H9 (cell line): ENCODE data around the gene GSG1L. TPM values are rescaled to one million over a fixed set of nuclear protein-coding genes. Genes with fewer than 3 reads are reported as not detected.

Experiments
- DNase-seq: peaks from one replicate; pipeline ENCODE4 v3.0.0-alpha.2; 2017
- H2AFZ ChIP-seq: one replicate; pipeline ENCODE4 v1.6.1; 2013; ENCODE audit warnings: mild to moderate bottlenecking, low read length, control low read depth, moderate library complexity
- H2AK5ac ChIP-seq: 2 replicates; pipeline ENCODE4 v1.6.1; 2013; ENCODE audit warnings: low read length, control low read depth, mixed read lengths; ENCODE audit not compliant: insufficient read length
- H2BK120ac ChIP-seq: one replicate; pipeline ENCODE4 v1.6.1; 2013; ENCODE audit warnings: low read depth, mild to moderate bottlenecking, low read length, control low read depth, inconsistent platforms; ENCODE audit not compliant: poor library complexity, severe bottlenecking
- H2BK12ac ChIP-seq: 2 replicates; pipeline ENCODE4 v1.6.1; 2013; ENCODE audit warnings: low read length, control low read depth, mixed read lengths, low read depth; ENCODE audit not compliant: insufficient read length
- H2BK15ac ChIP-seq: 2 replicates; pipeline ENCODE4 v1.6.1; 2013; ENCODE audit warnings: low read depth, low read length, control low read depth
- H2BK20ac ChIP-seq: one replicate; pipeline ENCODE4 v1.6.1; 2013; ENCODE audit warnings: low read depth, mild to moderate bottlenecking, low read length, control low read depth, inconsistent platforms; ENCODE audit not compliant: poor library complexity, severe bottlenecking
- H2BK5ac ChIP-seq: 2 replicates; pipeline ENCODE4 v1.6.1; 2013; ENCODE audit warnings: low read length, control low read depth, mixed read lengths; ENCODE audit not compliant: insufficient read length
- H3K14ac ChIP-seq: 2 replicates; pipeline ENCODE4 v1.6.1; 2013; ENCODE audit warnings: low read length, control low read depth; ENCODE audit not compliant: insufficient read depth
- H3K18ac ChIP-seq: 2 replicates; pipeline ENCODE4 v1.6.1; 2013; ENCODE audit warnings: low read depth, mild to moderate bottlenecking, mixed read lengths, low read length, control low read depth; ENCODE audit not compliant: insufficient read length
- H3K23ac ChIP-seq: 2 replicates; pipeline ENCODE4 v1.6.1; 2013; ENCODE audit warnings: low read length, control low read depth, mixed read lengths, low read depth; ENCODE audit not compliant: insufficient read length
- H3K23me2 ChIP-seq: 2 replicates; pipeline ENCODE4 v1.6.1; 2013; ENCODE audit warnings: low read depth, mild to moderate bottlenecking, mixed read lengths, low read length, control low read depth; ENCODE audit not compliant: insufficient read length, poor library complexity, severe bottlenecking
- H3K27ac ChIP-seq: 2 replicates; pipeline ENCODE4 v1.5.1; 2013; ENCODE audit warnings: low read length, control low read depth, mixed read lengths, low read depth; ENCODE audit not compliant: insufficient read length
- H3K27me3 ChIP-seq: 2 replicates; pipeline ENCODE4 v1.6.1; 2013; ENCODE audit warnings: low read length, control low read depth, inconsistent platforms; ENCODE audit not compliant: insufficient read depth
- H3K4ac ChIP-seq: 2 replicates; pipeline ENCODE4 v1.6.1; 2013; ENCODE audit warnings: low read depth, mild to moderate bottlenecking, control low read depth, inconsistent platforms, low read length, moderate library complexity
- H3K4me1 ChIP-seq: 2 replicates; pipeline ENCODE4 v1.6.1; 2013; ENCODE audit warnings: low read length, control low read depth, inconsistent platforms; ENCODE audit not compliant: insufficient read depth
- H3K4me2 ChIP-seq: 2 replicates; pipeline ENCODE4 v1.6.1; 2013; ENCODE audit warnings: low read length, control low read depth, mixed read lengths; ENCODE audit not compliant: insufficient read length, insufficient read depth
- H3K56ac ChIP-seq: 2 replicates; pipeline ENCODE4 v1.6.1; 2013; ENCODE audit warnings: low read depth, mild to moderate bottlenecking, mixed read lengths, low read length, control low read depth; ENCODE audit not compliant: insufficient read length
- H3K79me1 ChIP-seq: 2 replicates; pipeline ENCODE4 v1.6.1; 2013; ENCODE audit warnings: low read depth, mild to moderate bottlenecking, moderate library complexity, low read length, control low read depth, inconsistent platforms; ENCODE audit not compliant: insufficient read depth, poor library complexity, severe bottlenecking
- H3K79me2 ChIP-seq: 2 replicates; pipeline ENCODE4 v1.6.1; 2013; ENCODE audit warnings: low read length, control low read depth, inconsistent platforms; ENCODE audit not compliant: insufficient read depth
- H3K9ac ChIP-seq: 2 replicates; pipeline ENCODE4 v1.6.1; 2013; ENCODE audit warnings: low read length, control low read depth, mixed read lengths; ENCODE audit not compliant: insufficient read length; ENCODE audit errors: extremely low read depth
- H3K9me3 ChIP-seq: one replicate; pipeline ENCODE4 v1.6.1; 2013; ENCODE audit warnings: low read depth, low read length, inconsistent platforms; ENCODE audit not compliant: control insufficient read depth
- H3T11ph ChIP-seq: one replicate; pipeline ENCODE4 v1.6.1; 2013; ENCODE audit warnings: mild to moderate bottlenecking, low read length, control low read depth, inconsistent platforms
- H4K20me1 ChIP-seq: one replicate; pipeline ENCODE4 v1.6.1; 2013; ENCODE audit not compliant: control insufficient read depth, insufficient read length, insufficient read depth
- H4K5ac ChIP-seq: 2 replicates; pipeline ENCODE4 v1.6.1; 2013; ENCODE audit warnings: low read depth, mild to moderate bottlenecking, mixed read lengths, low read length, control low read depth; ENCODE audit not compliant: insufficient read length
- H4K8ac ChIP-seq: replicated peaks from 2 replicates; pipeline ENCODE4 v1.6.1; 2013; ENCODE audit warnings: low read length, control low read depth, mixed read lengths, low read depth; ENCODE audit not compliant: insufficient read length
- H4K91ac ChIP-seq: 2 replicates; pipeline ENCODE4 v1.6.1; 2013; ENCODE audit warnings: low read depth, mild to moderate bottlenecking, moderate library complexity, mixed read lengths, low read length, control low read depth; ENCODE audit not compliant: insufficient read length
- H3K27ac Mint-ChIP-seq, 3 experiments: 2 replicates in 2 of 3; 3 replicates in 1 of 3; pipeline ENCODE4 v1.8.0; 2020 to 2021; ENCODE audit warnings: mixed read lengths in 3 of 3, mild to moderate bottlenecking in 1 of 3, moderate library complexity in 1 of 3
- H3K27me3 Mint-ChIP-seq: 2 replicates; pipeline ENCODE4 v1.8.0; 2021; ENCODE audit warnings: low read depth, mild to moderate bottlenecking, moderate library complexity, mixed read lengths
- H3K36me3 Mint-ChIP-seq, 3 experiments: 2 replicates in 2 of 3; 3 replicates in 1 of 3; pipeline ENCODE4 v1.8.0; 2020 to 2021; ENCODE audit warnings: low read depth in 3 of 3, mixed read lengths in 3 of 3; ENCODE audit not compliant: insufficient read depth in 1 of 3
- H3K4me1 Mint-ChIP-seq, 2 experiments: 2 replicates each; pipeline ENCODE4 v1.8.0; 2020; ENCODE audit warnings: mixed read lengths in 2 of 2
- H3K4me3 Mint-ChIP-seq, 2 experiments: 2 replicates in 1 of 2; 3 replicates in 1 of 2; pipeline ENCODE4 v1.8.0; 2020 to 2021; ENCODE audit warnings: mild to moderate bottlenecking in 2 of 2, mixed read lengths in 2 of 2, moderate library complexity in 1 of 2
- H3K9me3 Mint-ChIP-seq, 2 experiments: 2 replicates in 1 of 2; 3 replicates in 1 of 2; pipeline ENCODE4 v1.8.0; 2020; ENCODE audit warnings: mild to moderate bottlenecking in 2 of 2, mixed read lengths in 2 of 2, moderate library complexity in 1 of 2
- CTCF ChIP-seq: fragments of 200-600 bp; sonication (generic); conservative IDR thresholded peaks from 3 replicates; pipeline ENCODE4 v1.8.0; 2021; ENCODE audit warnings: antibody characterized with exemption, mild to moderate bottlenecking
- WGBS: extraction: QIAGEN DNeasy Blood & Tissue Kit; methylation state at CpG from one replicate; pipeline ENCODE4 v1.1.7; 2013; ENCODE audit warnings: missing lambda C conversion rate, low lambda C conversion rate, mixed read lengths; ENCODE audit not compliant: insufficient read length; ENCODE audit errors: extremely low coverage; 5-methylcytosine and 5-hydroxymethylcytosine counted together
- total RNA-seq: library from RNA; stranded (reverse); gene quantifications from 2 replicates; pipeline ENCODE4 v1.2.1, GENCODE V29; 2021

Gene GSG1L
- total RNA-seq, 1 experiment from 2014 or later: 0.35 TPM

- Mint-ChIP-seq H3K36me3 (no peaks in the 10 kb centered on the region), H3K4me3 (no peak overlapping the region), H3K4me1 (no peaks in the 10 kb centered on the region), H3K9me3 (peaks cover 0 to 6% of the 10 kb centered on the region in 2 experiments; a peak in 1 of 5 replicates), H3K27ac (no peak overlapping the region), H3K27me3 (peaks cover 26% of the 10 kb centered on the region)
- no peak overlapping the region for H3K18ac ChIP-seq
- no peak overlapping the region for H3K23ac ChIP-seq
- no peak overlapping the region for H2AFZ ChIP-seq
- H3K9me3 ChIP-seq: no peaks in the 10 kb centered on the region
- no peaks in the 10 kb centered on the region for H4K20me1 ChIP-seq
- H3K56ac ChIP-seq: no peak overlapping the region
- H3K4me1 ChIP-seq: no peaks in the 10 kb centered on the region
- no peak for TF ChIP-seq CTCF
- no peak overlapping the region for H3T11ph ChIP-seq
- no peak overlapping the region for H2BK15ac ChIP-seq
- no peak overlapping the region for H2BK5ac ChIP-seq
- no peak overlapping the region for H2AK5ac ChIP-seq
- H3K4ac ChIP-seq: no peak overlapping the region
- H3K4me2 ChIP-seq: no peak overlapping the region
- H4K5ac ChIP-seq: no peak overlapping the region
- H2BK120ac ChIP-seq: no peak overlapping the region
- WGBS: no CpG with 5 or more reads among the region's 5 CpGs
- H2BK12ac ChIP-seq: no peak overlapping the region
- no peak overlapping the region for H4K91ac ChIP-seq
- DNase-seq: no peak
- H4K8ac ChIP-seq: no peak overlapping the region
- no peak overlapping the region for H3K27ac ChIP-seq
- H3K23me2 ChIP-seq: no peaks in the 10 kb centered on the region
- H2BK20ac ChIP-seq: no peak overlapping the region
- H3K79me1 ChIP-seq: no peaks in the 10 kb centered on the region
- H3K79me2 ChIP-seq: no peaks in the 10 kb centered on the region
- H3K14ac ChIP-seq: no peak overlapping the region
- no peaks in the 10 kb centered on the region for H3K27me3 ChIP-seq
- no peak overlapping the region for H3K9ac ChIP-seq
These were observed 77.5 kb downstream of the GSG1L start for GRCh38 chr16:27985981-27986380.
